WTC11 (cell line): ENCODE measurements around the gene CIDEB.

Experiments
- CTCF ChIP-seq: fragments of 200-600 bp; IDR thresholded peaks from 2 replicates; pipeline ENCODE4 v1.8.0; 2022; ENCODE audit warnings: antibody characterized with exemption
- E2F4 ChIP-seq: sonication (generic); formaldehyde crosslinking; IDR thresholded peaks from 2 replicates; pipeline ENCODE4 v1.8.1; 2022; ENCODE audit warnings: low read depth, mild to moderate bottlenecking, moderate library complexity, missing genetic modification reagents, borderline replicate concordance
- NFE2L1 ChIP-seq: sonication (generic); formaldehyde crosslinking; IDR thresholded peaks from 2 replicates; pipeline ENCODE4 v1.8.1; 2023; ENCODE audit warnings: missing genetic modification reagents

GRCh38 chr14:24298892-24299254 lies 8.9 kb downstream of the CIDEB start:
- TF ChIP-seq NFE2L1 (CRISPR knock-in tag) (no peak), CTCF (no peak), E2F4 (no peak)
